ENCODE results near the gene SGIP1.

Gene SGIP1

GRCh38 chr1:66730462-66730861 is 196.5 kb downstream of the SGIP1 start:
- Histone ChIP-seq H3K4me3 (ENCODE audit: low read length) (no peak overlapping the region), H3K4me2 (ENCODE audit: low read length) (no peak overlapping the region), H3F3A (ENCODE audit: control insufficient read depth, insufficient read depth) (no peaks in the 10 kb centered on the region), H3K9me3 (ENCODE audit: control insufficient read depth, insufficient read depth, low read length) (no peaks in the 10 kb centered on the region), H3K4me1 (ENCODE audit: control insufficient read depth, low read length) (peaks cover 5% of the 10 kb centered on the region), H3K27me3 (ENCODE audit: control insufficient read depth, low read length) (peaks cover 23% of the 10 kb centered on the region), H4K20me1 (ENCODE audit: control insufficient read depth, insufficient read depth, low read depth, low read length) (no peaks in the 10 kb centered on the region), H3K9me2 (replicated peaks; ENCODE audit: control insufficient read depth, low read length) (no peaks in the 10 kb centered on the region), H3K36me3 (ENCODE audit: control insufficient read depth, low read length) (no peaks in the 10 kb centered on the region), H3K79me2 (ENCODE audit: control insufficient read depth, low read length) (no peaks in the 10 kb centered on the region), H3K27ac (ENCODE audit: low read depth, low read length) (no peak overlapping the region)
- no peak for TF ChIP-seq CTCF (IDR thresholded peaks at IDR 0.05; ENCODE audit: low read depth, low read length, poor library complexity, severe bottlenecking)
- TF ChIP-seq EZH2phosphoT487 (IDR thresholded peaks at IDR 0.05; ENCODE audit: borderline replicate concordance, low read length): no peak

- TF ChIP-seq CTCF (IDR thresholded peaks at IDR 0.05; ENCODE audit: low read depth, low read length, poor library complexity, severe bottlenecking) (no peak), EZH2phosphoT487 (IDR thresholded peaks at IDR 0.05; ENCODE audit: borderline replicate concordance, low read length) (no peak)
- Histone ChIP-seq H3K27ac (ENCODE audit: low read depth, low read length) (no peak overlapping the region), H3K4me3 (ENCODE audit: low read length) (no peak overlapping the region), H3K4me1 (ENCODE audit: control insufficient read depth, low read length) (peaks cover 5% of the 10 kb centered on the region), H4K20me1 (ENCODE audit: control insufficient read depth, insufficient read depth, low read depth, low read length) (no peaks in the 10 kb centered on the region), H3K27me3 (ENCODE audit: control insufficient read depth, low read length) (peaks cover 21% of the 10 kb centered on the region), H3F3A (ENCODE audit: control insufficient read depth, insufficient read depth) (no peaks in the 10 kb centered on the region), H3K9me2 (replicated peaks; ENCODE audit: control insufficient read depth, low read length) (no peaks in the 10 kb centered on the region), H3K4me2 (ENCODE audit: low read length) (no peak overlapping the region), H3K79me2 (ENCODE audit: control insufficient read depth, low read length) (no peaks in the 10 kb centered on the region), H3K9me3 (ENCODE audit: control insufficient read depth, insufficient read depth, low read length) (no peaks in the 10 kb centered on the region), H3K36me3 (ENCODE audit: control insufficient read depth, low read length) (no peaks in the 10 kb centered on the region)
Measured at GRCh38 chr1:66731170-66731865, 197.4 kb downstream of the SGIP1 start.

GRCh38 chr1:66732407-66733166 is 198.6 kb downstream of the SGIP1 start:
- no peaks in the 10 kb centered on the region for H3F3A ChIP-seq (ENCODE audit: control insufficient read depth, insufficient read depth)
- no peaks in the 10 kb centered on the region for H4K20me1 ChIP-seq (ENCODE audit: control insufficient read depth, insufficient read depth, low read depth, low read length)
- no peak overlapping the region for H3K27ac ChIP-seq (ENCODE audit: low read depth, low read length)
- H3K79me2 ChIP-seq (ENCODE audit: control insufficient read depth, low read length): no peaks in the 10 kb centered on the region
- H3K4me1 ChIP-seq (ENCODE audit: control insufficient read depth, low read length): peaks cover 5% of the 10 kb centered on the region
- peaks cover 9% of the 10 kb centered on the region for H3K27me3 ChIP-seq (ENCODE audit: control insufficient read depth, low read length)
- H3K9me3 ChIP-seq (ENCODE audit: control insufficient read depth, insufficient read depth, low read length): no peaks in the 10 kb centered on the region
- no peak for TF ChIP-seq CTCF (IDR thresholded peaks at IDR 0.05; ENCODE audit: low read depth, low read length, poor library complexity, severe bottlenecking)
- TF ChIP-seq EZH2phosphoT487 (IDR thresholded peaks at IDR 0.05; ENCODE audit: borderline replicate concordance, low read length): no peak
- no peak overlapping the region for H3K4me2 ChIP-seq (ENCODE audit: low read length)
- H3K9me2 ChIP-seq (replicated peaks; ENCODE audit: control insufficient read depth, low read length): no peaks in the 10 kb centered on the region
- no peaks in the 10 kb centered on the region for H3K36me3 ChIP-seq (ENCODE audit: control insufficient read depth, low read length)
- H3K4me3 ChIP-seq (ENCODE audit: low read length): no peak overlapping the region

All from DOHH2 (cell line).